Measurements from ENCODE around the gene NAPSA. TPM values are rescaled to one million over a fixed set of nuclear protein-coding genes. Genes with fewer than 3 reads are reported as not detected.

NAPSA gene
- total and polyA plus RNA-seq, 9 of the 15 experiments (the other 6 are each of a cell fraction or from before 2014, with no cell fraction given), result 0.25 to 1.9 (median 0.69) TPM

- no peak; the same call in 1 of the 2 replicates for TF ChIP-seq MAX (CRISPR knock-in tag; IDR thresholded peaks at IDR 0.05)
- no peak for TF ChIP-seq MITF (IDR thresholded peaks at IDR 0.05)
- no peak for TF ChIP-seq ARHGAP35 (IDR thresholded peaks at IDR 0.05; ENCODE audit: partially characterized antibody)
- no peak for TF ChIP-seq CREM (IDR thresholded peaks at IDR 0.05; ENCODE audit: low read depth)
- TF ChIP-seq ZNF12 (CRISPR knock-in tag; IDR thresholded peaks at IDR 0.05), result 0 out of 2 replicates have a peak, but pooled peaks have one; percentile 56
- no peak for TF ChIP-seq MXD1 (CRISPR knock-in tag; IDR thresholded peaks at IDR 0.05; ENCODE audit: borderline replicate concordance, poor library complexity, severe bottlenecking)
- 0 out of 2 replicates have a peak, but pooled peaks have one; percentile 16 for TF ChIP-seq POLR2AphosphoS5 (IDR thresholded peaks at IDR 0.05; ENCODE audit: control insufficient read depth, insufficient read depth, low read depth, low read length)
- no peak for TF ChIP-seq TFAM (CRISPR knock-in tag; conservative IDR thresholded peaks at IDR 0.05)
- no peak for TF ChIP-seq SAFB2 (IDR thresholded peaks at IDR 0.05; ENCODE audit: borderline replicate concordance, low read depth, low read length, severe bottlenecking)
- TF ChIP-seq ZBTB8A (IDR thresholded peaks at IDR 0.05; ENCODE audit: partially characterized antibody), result no peak
- TF ChIP-seq SIN3A (IDR thresholded peaks at IDR 0.05; ENCODE audit: borderline replicate concordance in 2 of 2, control insufficient read depth in 1 of 2, low read depth in 2 of 2, low read length in 2 of 2), result 0 out of 4 replicates have a peak, but pooled peaks have one; percentile 32 to 41
- TF ChIP-seq, protein P1, sequence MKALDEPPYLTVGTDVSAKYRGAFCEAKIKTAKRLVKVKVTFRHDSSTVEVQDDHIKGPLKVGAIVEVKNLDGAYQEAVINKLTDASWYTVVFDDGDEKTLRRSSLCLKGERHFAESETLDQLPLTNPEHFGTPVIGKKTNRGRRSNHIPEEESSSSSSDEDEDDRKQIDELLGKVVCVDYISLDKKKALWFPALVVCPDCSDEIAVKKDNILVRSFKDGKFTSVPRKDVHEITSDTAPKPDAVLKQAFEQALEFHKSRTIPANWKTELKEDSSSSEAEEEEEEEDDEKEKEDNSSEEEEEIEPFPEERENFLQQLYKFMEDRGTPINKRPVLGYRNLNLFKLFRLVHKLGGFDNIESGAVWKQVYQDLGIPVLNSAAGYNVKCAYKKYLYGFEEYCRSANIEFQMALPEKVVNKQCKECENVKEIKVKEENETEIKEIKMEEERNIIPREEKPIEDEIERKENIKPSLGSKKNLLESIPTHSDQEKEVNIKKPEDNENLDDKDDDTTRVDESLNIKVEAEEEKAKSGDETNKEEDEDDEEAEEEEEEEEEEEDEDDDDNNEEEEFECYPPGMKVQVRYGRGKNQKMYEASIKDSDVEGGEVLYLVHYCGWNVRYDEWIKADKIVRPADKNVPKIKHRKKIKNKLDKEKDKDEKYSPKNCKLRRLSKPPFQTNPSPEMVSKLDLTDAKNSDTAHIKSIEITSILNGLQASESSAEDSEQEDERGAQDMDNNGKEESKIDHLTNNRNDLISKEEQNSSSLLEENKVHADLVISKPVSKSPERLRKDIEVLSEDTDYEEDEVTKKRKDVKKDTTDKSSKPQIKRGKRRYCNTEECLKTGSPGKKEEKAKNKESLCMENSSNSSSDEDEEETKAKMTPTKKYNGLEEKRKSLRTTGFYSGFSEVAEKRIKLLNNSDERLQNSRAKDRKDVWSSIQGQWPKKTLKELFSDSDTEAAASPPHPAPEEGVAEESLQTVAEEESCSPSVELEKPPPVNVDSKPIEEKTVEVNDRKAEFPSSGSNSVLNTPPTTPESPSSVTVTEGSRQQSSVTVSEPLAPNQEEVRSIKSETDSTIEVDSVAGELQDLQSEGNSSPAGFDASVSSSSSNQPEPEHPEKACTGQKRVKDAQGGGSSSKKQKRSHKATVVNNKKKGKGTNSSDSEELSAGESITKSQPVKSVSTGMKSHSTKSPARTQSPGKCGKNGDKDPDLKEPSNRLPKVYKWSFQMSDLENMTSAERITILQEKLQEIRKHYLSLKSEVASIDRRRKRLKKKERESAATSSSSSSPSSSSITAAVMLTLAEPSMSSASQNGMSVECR (CRISPR knock-in tag; IDR thresholded peaks at IDR 0.05), result peak; percentile 63; the same call in 1 of the 2 replicates
- TF ChIP-seq, protein P2, sequence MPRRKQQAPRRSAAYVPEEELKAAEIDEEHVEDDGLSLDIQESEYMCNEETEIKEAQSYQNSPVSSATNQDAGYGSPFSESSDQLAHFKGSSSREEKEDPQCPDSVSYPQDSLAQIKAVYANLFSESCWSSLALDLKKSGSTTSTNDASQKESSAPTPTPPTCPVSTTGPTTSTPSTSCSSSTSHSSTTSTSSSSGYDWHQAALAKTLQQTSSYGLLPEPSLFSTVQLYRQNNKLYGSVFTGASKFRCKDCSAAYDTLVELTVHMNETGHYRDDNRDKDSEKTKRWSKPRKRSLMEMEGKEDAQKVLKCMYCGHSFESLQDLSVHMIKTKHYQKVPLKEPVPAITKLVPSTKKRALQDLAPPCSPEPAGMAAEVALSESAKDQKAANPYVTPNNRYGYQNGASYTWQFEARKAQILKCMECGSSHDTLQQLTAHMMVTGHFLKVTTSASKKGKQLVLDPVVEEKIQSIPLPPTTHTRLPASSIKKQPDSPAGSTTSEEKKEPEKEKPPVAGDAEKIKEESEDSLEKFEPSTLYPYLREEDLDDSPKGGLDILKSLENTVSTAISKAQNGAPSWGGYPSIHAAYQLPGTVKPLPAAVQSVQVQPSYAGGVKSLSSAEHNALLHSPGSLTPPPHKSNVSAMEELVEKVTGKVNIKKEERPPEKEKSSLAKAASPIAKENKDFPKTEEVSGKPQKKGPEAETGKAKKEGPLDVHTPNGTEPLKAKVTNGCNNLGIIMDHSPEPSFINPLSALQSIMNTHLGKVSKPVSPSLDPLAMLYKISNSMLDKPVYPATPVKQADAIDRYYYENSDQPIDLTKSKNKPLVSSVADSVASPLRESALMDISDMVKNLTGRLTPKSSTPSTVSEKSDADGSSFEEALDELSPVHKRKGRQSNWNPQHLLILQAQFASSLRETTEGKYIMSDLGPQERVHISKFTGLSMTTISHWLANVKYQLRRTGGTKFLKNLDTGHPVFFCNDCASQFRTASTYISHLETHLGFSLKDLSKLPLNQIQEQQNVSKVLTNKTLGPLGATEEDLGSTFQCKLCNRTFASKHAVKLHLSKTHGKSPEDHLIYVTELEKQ (CRISPR knock-in tag; IDR thresholded peaks at IDR 0.05), result no peak
- TF ChIP-seq ZNF764 (CRISPR knock-in tag; IDR thresholded peaks at IDR 0.05; ENCODE audit: low read depth), result no peak
- TF ChIP-seq ELF2 (CRISPR knock-in tag; IDR thresholded peaks at IDR 0.05), result no peak
- no peak for TF ChIP-seq ATF7 (IDR thresholded peaks at IDR 0.05)
Observed at GRCh38 chr19:50384685-50385535, 19.5 kb upstream of the NAPSA start (continued).

Measured in K562 (cell line).